ENCODE measurements around the gene LCN6. TPM values are rescaled to one million over a fixed set of nuclear protein-coding genes. Genes with fewer than 3 reads are reported as not detected.

LCN6 gene
- total RNA-seq, 1 experiment from 2014 or later = not detected

- H3K27me3 Mint-ChIP-seq (ENCODE audit: insufficient read depth, unreplicated experiment) = no peaks in the 10 kb centered on the region
- H3K4me3 Mint-ChIP-seq (ENCODE audit: unreplicated experiment) = no peak overlapping the region
- no peak for DNase-seq
- CTCF ChIA-PET = no interaction called here
- no peaks in the 10 kb centered on the region for H3K9me3 Mint-ChIP-seq (ENCODE audit: unreplicated experiment)
- no peak overlapping the region for H3K4me3 ChIP-seq (ENCODE audit: low read depth, low read length)
- H3K4me1 Mint-ChIP-seq (ENCODE audit: low read depth, unreplicated experiment) = peaks cover 7% of the 10 kb centered on the region
- no TSS peak for BruUV-seq (replicated peaks)
- intact Hi-C loops (cut with micrococcal nuclease; ENCODE audit: unreplicated experiment) = no loop called here
- H3K4me1 ChIP-seq = no peaks in the 10 kb centered on the region
- POLR2A ChIA-PET = no interaction called here
- no peaks in the 10 kb centered on the region for H3K9me3 ChIP-seq
- H3K36me3 Mint-ChIP-seq (ENCODE audit: insufficient read depth, unreplicated experiment) = no peaks in the 10 kb centered on the region
- no peaks in the 10 kb centered on the region for H3K27me3 ChIP-seq (replicated peaks; ENCODE audit: control insufficient read depth, insufficient read depth, low read length)
- H3K36me3 ChIP-seq (ENCODE audit: control insufficient read depth, insufficient read depth, low read length) = no peaks in the 10 kb centered on the region
- no peak for TF ChIP-seq CTCF (IDR thresholded peaks at IDR 0.05; ENCODE audit: insufficient read depth in 1 of 2, low read depth in 1 of 2, low read length in 1 of 2, severe bottlenecking in 1 of 2, unreplicated experiment in 1 of 2)
- no peak overlapping the region for H3K27ac Mint-ChIP-seq (ENCODE audit: unreplicated experiment)
These were observed 10.7 kb upstream of the LCN6 start for GRCh38 chr9:136759001-136759400.

GRCh38 chr9:136757751-136758140, 9.4 kb upstream of the LCN6 start:
- no peak for DNase-seq
- no peaks in the 10 kb centered on the region for H3K36me3 Mint-ChIP-seq (ENCODE audit: insufficient read depth, unreplicated experiment)
- no peaks in the 10 kb centered on the region for H3K4me1 ChIP-seq
- intact Hi-C loops (cut with micrococcal nuclease; ENCODE audit: unreplicated experiment) = no loop called here
- no peak overlapping the region for H3K4me3 ChIP-seq (ENCODE audit: low read depth, low read length)
- H3K27ac Mint-ChIP-seq (ENCODE audit: unreplicated experiment) = no peak overlapping the region
- peaks cover 7% of the 10 kb centered on the region for H3K4me1 Mint-ChIP-seq (ENCODE audit: low read depth, unreplicated experiment)
- H3K27me3 Mint-ChIP-seq (ENCODE audit: insufficient read depth, unreplicated experiment) = no peaks in the 10 kb centered on the region
- H3K9me3 Mint-ChIP-seq (ENCODE audit: unreplicated experiment) = peaks cover 4% of the 10 kb centered on the region
- ChIA-PET CTCF (no interaction called here), POLR2A (no interaction called here)
- TF ChIP-seq CTCF (IDR thresholded peaks at IDR 0.05; ENCODE audit: insufficient read depth in 1 of 2, low read depth in 1 of 2, low read length in 1 of 2, severe bottlenecking in 1 of 2, unreplicated experiment in 1 of 2) = no peak
- no TSS peak for BruUV-seq (replicated peaks)
- no peaks in the 10 kb centered on the region for H3K27me3 ChIP-seq (replicated peaks; ENCODE audit: control insufficient read depth, insufficient read depth, low read length)
- H3K36me3 ChIP-seq (ENCODE audit: control insufficient read depth, insufficient read depth, low read length) = no peaks in the 10 kb centered on the region
- no peak overlapping the region for H3K4me3 Mint-ChIP-seq (ENCODE audit: unreplicated experiment)
- H3K9me3 ChIP-seq = no peaks in the 10 kb centered on the region

- intact Hi-C loops (cut with micrococcal nuclease; ENCODE audit: unreplicated experiment) = no loop called here
- Mint-ChIP-seq H3K4me1 (ENCODE audit: low read depth, unreplicated experiment) (peaks cover 7% of the 10 kb centered on the region), H3K4me3 (ENCODE audit: unreplicated experiment) (no peak overlapping the region), H3K27me3 (ENCODE audit: insufficient read depth, unreplicated experiment) (no peaks in the 10 kb centered on the region), H3K36me3 (ENCODE audit: insufficient read depth, unreplicated experiment) (no peaks in the 10 kb centered on the region), H3K27ac (ENCODE audit: unreplicated experiment) (no peak overlapping the region), H3K9me3 (ENCODE audit: unreplicated experiment) (peaks cover 8% of the 10 kb centered on the region)
- no peaks in the 10 kb centered on the region for H3K4me1 ChIP-seq
- no peaks in the 10 kb centered on the region for H3K36me3 ChIP-seq (ENCODE audit: control insufficient read depth, insufficient read depth, low read length)
- BruUV-seq (replicated peaks) = no TSS peak
- no peaks in the 10 kb centered on the region for H3K27me3 ChIP-seq (replicated peaks; ENCODE audit: control insufficient read depth, insufficient read depth, low read length)
- no peak for DNase-seq
- ChIA-PET CTCF (no interaction called here), POLR2A (no interaction called here)
- peaks cover 4% of the 10 kb centered on the region; the same call in 1 of the 2 replicates for H3K9me3 ChIP-seq
- TF ChIP-seq CTCF (IDR thresholded peaks at IDR 0.05; ENCODE audit: insufficient read depth in 1 of 2, low read depth in 1 of 2, low read length in 1 of 2, severe bottlenecking in 1 of 2, unreplicated experiment in 1 of 2) = no peak
- no peak overlapping the region for H3K4me3 ChIP-seq (ENCODE audit: low read depth, low read length)
These were observed 9.0 kb upstream of the LCN6 start for GRCh38 chr9:136757328-136757727.
